MM.1S (cell line): ENCODE measurements around the gene DCLK1.

Experiments
- DNase-seq: peaks from one replicate; pipeline ENCODE4 v3.0.0-alpha.2; 2015
- H2AFZ ChIP-seq: fragments of 300-600 bp; sonication (generic); 2 replicates; pipeline ENCODE4 v1.6.0; 2016; ENCODE audit warnings: antibody characterized with exemption, low read length
- H3F3A ChIP-seq: fragments of 300-600 bp; sonication (generic); 2 replicates; pipeline ENCODE4 v1.6.1; 2016; ENCODE audit warnings: mild to moderate bottlenecking, antibody characterized with exemption, low read length, moderate library complexity, mixed read lengths; ENCODE audit not compliant: insufficient read depth
- H3K27ac ChIP-seq: fragments of 300-600 bp; sonication (generic); 2 replicates; pipeline ENCODE4 v1.5.1; 2016; ENCODE audit warnings: mild to moderate bottlenecking, low read length
- H3K27me3 ChIP-seq: fragments of 300-600 bp; sonication (generic); replicated peaks from 2 replicates; pipeline ENCODE4 v1.6.0; 2016; ENCODE audit warnings: low read length; ENCODE audit not compliant: insufficient read depth
- H3K36me3 ChIP-seq: fragments of 300-600 bp; sonication (generic); replicated peaks from 2 replicates; pipeline ENCODE4 v1.6.1; 2016; ENCODE audit warnings: mild to moderate bottlenecking, low read length, mixed read lengths; ENCODE audit not compliant: insufficient read depth
- H3K4me1 ChIP-seq: fragments of 300-600 bp; sonication (generic); 2 replicates; pipeline ENCODE4 v1.6.1; 2016; ENCODE audit warnings: low read length, mixed read lengths
- H3K4me2 ChIP-seq: fragments of 300-600 bp; sonication (generic); 2 replicates; pipeline ENCODE4 v1.6.0; 2016; ENCODE audit warnings: low read depth, low read length
- H3K4me3 ChIP-seq: fragments of 300-600 bp; sonication (generic); 2 replicates; pipeline ENCODE4 v1.5.1; 2016; ENCODE audit warnings: low read length, mixed read lengths
- H3K79me2 ChIP-seq: fragments of 300-600 bp; sonication (generic); 2 replicates; pipeline ENCODE4 v1.6.1; 2016; ENCODE audit warnings: mixed run types, low read length, mixed read lengths
- H3K9ac ChIP-seq: fragments of 300-600 bp; sonication (generic); 2 replicates; pipeline ENCODE4 v1.6.1; 2016; ENCODE audit warnings: low read length, mixed read lengths
- H3K9me2 ChIP-seq: fragments of 300-600 bp; sonication (generic); replicated peaks from 2 replicates; pipeline ENCODE4 v1.6.1; 2016; ENCODE audit warnings: mild to moderate bottlenecking, low read length, mixed read lengths; ENCODE audit not compliant: insufficient read depth
- H3K9me3 ChIP-seq: fragments of 300-600 bp; sonication (generic); replicated peaks from 2 replicates; pipeline ENCODE4 v1.6.1; 2016; ENCODE audit warnings: mild to moderate bottlenecking, low read length, mixed read lengths; ENCODE audit not compliant: insufficient read depth
- H4K20me1 ChIP-seq: fragments of 300-600 bp; sonication (generic); 2 replicates; pipeline ENCODE4 v1.6.1; 2016; ENCODE audit warnings: mild to moderate bottlenecking, low read length, moderate library complexity, mixed read lengths; ENCODE audit not compliant: insufficient read depth
- CTCF ChIP-seq: fragments of 300-600 bp; sonication (generic); IDR thresholded peaks from 2 replicates; pipeline ENCODE4 v1.5.1; 2016; ENCODE audit warnings: antibody characterized with exemption, low read length, mixed read lengths
- EZH2 ChIP-seq: fragments of 300-600 bp; sonication (generic); optimal IDR thresholded peaks from 2 replicates; pipeline ENCODE3; 2017; ENCODE audit warnings: low read depth, mild to moderate bottlenecking, antibody characterized with exemption, low read length, mixed read lengths
- EZH2phosphoT487 ChIP-seq: fragments of 300-600 bp; sonication (generic); IDR thresholded peaks from 2 replicates; pipeline ENCODE4 v1.6.1; 2018; ENCODE audit warnings: antibody characterized with exemption, low read length

The DCLK1 gene

GRCh38 chr13:35906636-35907035, 224.5 kb downstream of the DCLK1 start:
- Histone ChIP-seq H3K36me3 (no peaks in the 10 kb centered on the region), H3K9me3 (no peaks in the 10 kb centered on the region), H3K9ac (no peak overlapping the region), H2AFZ (0 out of 2 replicates have a peak overlapping the region, but pooled peaks have one; percentile 15), H3K9me2 (no peaks in the 10 kb centered on the region), H3K4me1 (peaks cover 5% of the 10 kb centered on the region; the same call in 1 of the 2 replicates), H3K4me2 (0 out of 2 replicates have a peak overlapping the region, but pooled peaks have one; percentile 12), H3K27me3 (no peaks in the 10 kb centered on the region), H3K79me2 (no peaks in the 10 kb centered on the region), H4K20me1 (no peaks in the 10 kb centered on the region), H3K4me3 (no peak overlapping the region), H3F3A (no peaks in the 10 kb centered on the region), H3K27ac (peak overlapping the region; percentile 39; the same call in 1 of the 2 replicates)
- TF ChIP-seq EZH2 (no peak), EZH2phosphoT487 (no peak), CTCF (no peak)
- peak; percentile 48 for DNase-seq

GRCh38 chr13:35903075-35903474, 228.1 kb downstream of the DCLK1 start:
- Histone ChIP-seq H2AFZ (no peak overlapping the region), H3K27ac (no peak overlapping the region), H3K27me3 (no peaks in the 10 kb centered on the region), H3K36me3 (no peaks in the 10 kb centered on the region), H3K9ac (no peak overlapping the region), H3F3A (no peaks in the 10 kb centered on the region), H3K4me1 (peaks cover 5% of the 10 kb centered on the region; the same call in 1 of the 2 replicates), H3K4me3 (no peak overlapping the region), H3K4me2 (no peak overlapping the region), H3K9me2 (no peaks in the 10 kb centered on the region), H3K79me2 (no peaks in the 10 kb centered on the region), H4K20me1 (no peaks in the 10 kb centered on the region), H3K9me3 (no peaks in the 10 kb centered on the region)
- DNase-seq: no peak
- no peak for TF ChIP-seq EZH2phosphoT487
- no peak for TF ChIP-seq EZH2
- no peak for TF ChIP-seq CTCF

GRCh38 chr13:35898041-35898440, 233.1 kb downstream of the DCLK1 start:
- no peak for DNase-seq
- no peaks in the 10 kb centered on the region for H3K27me3 ChIP-seq
- H3K9me2 ChIP-seq: no peaks in the 10 kb centered on the region
- no peak overlapping the region for H2AFZ ChIP-seq
- no peaks in the 10 kb centered on the region for H3K9me3 ChIP-seq
- no peak overlapping the region for H3K4me2 ChIP-seq
- no peaks in the 10 kb centered on the region for H3K79me2 ChIP-seq
- no peak overlapping the region for H3K9ac ChIP-seq
- TF ChIP-seq EZH2 (no peak), EZH2phosphoT487 (no peak), CTCF (no peak)
- no peak overlapping the region for H3K4me3 ChIP-seq
- no peak overlapping the region for H3K27ac ChIP-seq
- H3K4me1 ChIP-seq: no peaks in the 10 kb centered on the region
- H3F3A ChIP-seq: no peaks in the 10 kb centered on the region
- H3K36me3 ChIP-seq: no peaks in the 10 kb centered on the region
- H4K20me1 ChIP-seq: no peaks in the 10 kb centered on the region
